H1 (cell line): ENCODE data around the gene JMJD1C. TPM values are rescaled to one million over a fixed set of nuclear protein-coding genes. Genes with fewer than 3 reads are reported as not detected.
A peak's percentile ranks its signal among the peaks of the same experiment; 100 is the strongest.

Experiments
- CTCF ChIA-PET: fragments of 300-600 bp; sonication (Branson Sonifier 250); formaldehyde crosslinking; loops from one replicate; lab custom pipeline; 2021; ENCODE audit not compliant: partially characterized antibody; lab: Charles Lee
- POLR2A ChIA-PET: fragments of 300-600 bp; sonication (Branson Sonifier 250); formaldehyde crosslinking; loops from one replicate; lab custom pipeline; 2021; ENCODE audit warnings: inconsistent platforms; ENCODE audit not compliant: partially characterized antibody; lab: Charles Lee
- DNase-seq, 2 experiments: peaks; one replicate each; pipeline versions ENCODE4 v3.0.0 to v3.0.0-alpha.2; 2010 to 2022; ENCODE audit warnings: low spot score in 2 of 2, low read depth in 1 of 2, mixed read lengths in 1 of 2
- FAIRE-seq: peaks from 2 replicates; lab custom pipeline; 2011; peaks lifted over from hg19 to GRCh38; lab: Jason Lieb, UNC
- H2AFZ ChIP-seq: 2 replicates; pipeline ENCODE4 v1.8.1; 2012; ENCODE audit warnings: low read length, inconsistent platforms
- H2AK5ac ChIP-seq: 2 replicates; pipeline ENCODE4 v1.6.1; 2013; ENCODE audit warnings: low read depth, low read length
- H2BK120ac ChIP-seq: replicated peaks from 2 replicates; pipeline ENCODE3; 2013; ENCODE audit warnings: low read depth, low read length, inconsistent platforms
- H2BK12ac ChIP-seq: 2 replicates; pipeline ENCODE4 v1.6.1; 2013; ENCODE audit warnings: low read depth, low read length
- H2BK15ac ChIP-seq: 2 replicates; pipeline ENCODE4 v1.6.1; 2013; ENCODE audit warnings: low read length
- H2BK20ac ChIP-seq: 2 replicates; pipeline ENCODE4 v1.6.1; 2013; ENCODE audit warnings: low read length
- H2BK5ac ChIP-seq: 2 replicates; pipeline ENCODE4 v1.6.1; 2013; ENCODE audit warnings: low read depth, low read length
- H3K14ac ChIP-seq: 2 replicates; pipeline ENCODE4 v1.6.1; 2013; ENCODE audit warnings: inconsistent platforms; ENCODE audit not compliant: insufficient read length
- H3K18ac ChIP-seq: 2 replicates; pipeline ENCODE4 v1.6.1; 2013; ENCODE audit warnings: low read length; ENCODE audit errors: extremely low read depth
- H3K23ac ChIP-seq: 2 replicates; pipeline ENCODE4 v1.6.1; 2013; ENCODE audit warnings: inconsistent platforms; ENCODE audit not compliant: insufficient read length
- H3K23me2 ChIP-seq: 2 replicates; pipeline ENCODE4 v1.6.1; 2013; ENCODE audit warnings: low read depth, low read length
- H3K27ac ChIP-seq: 2 replicates; pipeline ENCODE4 v1.6.1; 2011; ENCODE audit warnings: low read depth, low read length, inconsistent platforms
- H3K27me3 ChIP-seq, 4 experiments: replicated peaks in 1 of 4; 1 replicate in 1 of 4; 2 replicates in 3 of 4; pipeline versions ENCODE4 v1.6.1 to v1.8.1; 2011 to 2013; ENCODE audit warnings: low read length in 3 of 4, mild to moderate bottlenecking in 3 of 4, inconsistent platforms in 2 of 4, mixed read lengths in 2 of 4, moderate library complexity in 1 of 4; ENCODE audit not compliant: control insufficient read depth in 3 of 4, insufficient read depth in 3 of 4; ENCODE audit errors: extremely low read depth in 1 of 4
- H3K36me3 ChIP-seq, 4 experiments: 2 replicates each; pipeline versions ENCODE4 v1.6.1 to v1.8.1; 2011 to 2013; ENCODE audit warnings: mild to moderate bottlenecking in 4 of 4, low read length in 3 of 4, moderate library complexity in 2 of 4, control low read depth in 1 of 4, inconsistent platforms in 1 of 4; ENCODE audit not compliant: insufficient read depth in 4 of 4, control insufficient read depth in 2 of 4
- H3K4ac ChIP-seq: replicated peaks from 2 replicates; pipeline ENCODE3; 2013; ENCODE audit warnings: low read length, low read depth, mixed read lengths, inconsistent platforms; ENCODE audit not compliant: insufficient read length
- H3K4me1 ChIP-seq, 4 experiments: replicated peaks in 1 of 4; 1 replicate in 1 of 4; 2 replicates in 3 of 4; pipeline versions ENCODE4 v1.6.1 to v1.8.1; 2011 to 2013; ENCODE audit warnings: low read length in 3 of 4, inconsistent platforms in 2 of 4, mixed read lengths in 1 of 4; ENCODE audit not compliant: insufficient read depth in 4 of 4, control insufficient read depth in 3 of 4
- H3K4me2 ChIP-seq, 2 experiments: 2 replicates each; pipeline versions ENCODE4 v1.6.1 to v1.8.1; 2011 to 2013; ENCODE audit warnings: low read depth in 2 of 2, low read length in 2 of 2, control low read depth in 1 of 2, inconsistent platforms in 1 of 2, mild to moderate bottlenecking in 1 of 2; ENCODE audit not compliant: insufficient read depth in 1 of 2
- H3K4me3 ChIP-seq, 4 experiments: fragments of 200-600, 300-600 bp in 1 of 4; sonication (generic), shearing (Covaris generic), sonication (Bioruptor Twin) in 1 of 4; 2 replicates each; pipeline versions ENCODE4 v1.5.1 to v1.8.1; 2011 to 2016; ENCODE audit warnings: low read length in 4 of 4, low read depth in 3 of 4, control low read depth in 2 of 4, inconsistent platforms in 2 of 4, mild to moderate bottlenecking in 2 of 4, mixed read lengths in 1 of 4, moderate library complexity in 1 of 4; ENCODE audit not compliant: insufficient read depth in 2 of 4; ENCODE audit errors: extremely low read depth in 1 of 4
- H3K56ac ChIP-seq: replicated peaks from 2 replicates; pipeline ENCODE3; 2013; ENCODE audit warnings: low read depth, mild to moderate bottlenecking, mixed read lengths, low read length, inconsistent platforms; ENCODE audit not compliant: insufficient read length
- H3K79me1 ChIP-seq: 2 replicates; pipeline ENCODE4 v1.6.1; 2013; ENCODE audit warnings: low read depth, low read length, control low read depth
- H3K79me2 ChIP-seq, 2 experiments: 2 replicates each; pipeline versions ENCODE4 v1.6.1 to v1.8.1; 2012 to 2013; ENCODE audit warnings: low read length in 2 of 2, mild to moderate bottlenecking in 2 of 2, inconsistent platforms in 1 of 2; ENCODE audit not compliant: insufficient read depth in 2 of 2, control insufficient read depth in 1 of 2
- H3K9ac ChIP-seq, 4 experiments: replicated peaks in 1 of 4; 1 replicate in 1 of 4; 2 replicates in 3 of 4; pipeline versions ENCODE4 v1.6.1 to v1.8.1; 2011 to 2013; ENCODE audit warnings: low read depth in 3 of 4, low read length in 3 of 4, control low read depth in 2 of 4, mild to moderate bottlenecking in 2 of 4, moderate library complexity in 2 of 4, inconsistent platforms in 1 of 4; ENCODE audit errors: extremely low read depth in 1 of 4
- H3K9me3 ChIP-seq, 2 experiments: 2 replicates each; pipeline versions ENCODE4 v1.6.1 to v1.8.1; 2012 to 2013; ENCODE audit warnings: mild to moderate bottlenecking in 2 of 2, moderate library complexity in 2 of 2, control low read depth in 1 of 2, inconsistent platforms in 1 of 2, low read depth in 1 of 2, low read length in 1 of 2, mixed read lengths in 1 of 2; ENCODE audit not compliant: insufficient read depth in 2 of 2
- H4K20me1 ChIP-seq, 2 experiments: replicated peaks in 1 of 2; 2 replicates each; pipeline versions ENCODE3 to v1.8.1; 2011 to 2013; ENCODE audit warnings: inconsistent platforms in 2 of 2, low read length in 2 of 2, mild to moderate bottlenecking in 1 of 2; ENCODE audit not compliant: insufficient read depth in 2 of 2, control insufficient read depth in 1 of 2
- H4K5ac ChIP-seq: 2 replicates; pipeline ENCODE4 v1.6.1; 2013; ENCODE audit warnings: low read length, low read depth, mixed read lengths, inconsistent platforms; ENCODE audit not compliant: insufficient read length
- H4K8ac ChIP-seq: 2 replicates; pipeline ENCODE4 v1.8.0; 2013; ENCODE audit warnings: mild to moderate bottlenecking, moderate library complexity, low read length, inconsistent platforms; ENCODE audit not compliant: insufficient read depth; ENCODE audit errors: extremely low read depth
- H4K91ac ChIP-seq: replicated peaks from 2 replicates; pipeline ENCODE3; 2013; ENCODE audit warnings: low read length, mixed read lengths, inconsistent platforms; ENCODE audit not compliant: insufficient read length
- MAFK ChIP-seq: IDR thresholded peaks from 2 replicates; pipeline ENCODE4 v1.6.1; 2012; ENCODE audit warnings: low read depth, mild to moderate bottlenecking, improper control_type of control experiment, low read length
- POU5F1 ChIP-seq: IDR thresholded peaks from 2 replicates; pipeline ENCODE4 v1.6.1; 2011; ENCODE audit warnings: low read depth, mild to moderate bottlenecking, low read length, moderate library complexity
- WGBS, 2 experiments: shearing (Covaris generic) in 1 of 2; methylation state at CpG; one replicate each; pipeline versions ENCODE4 v1.1.6 to v1.1.7; 2013 to 2015; ENCODE audit warnings: low lambda C conversion rate in 2 of 2, mixed read lengths in 2 of 2, inconsistent platforms in 1 of 2, low coverage in 1 of 2, missing lambda C conversion rate in 1 of 2; ENCODE audit not compliant: insufficient replicate concordance in 2 of 2, insufficient coverage in 1 of 2, insufficient read length in 1 of 2; ENCODE audit errors: extremely low coverage in 1 of 2, missing lambda C conversion rate in 1 of 2; 5-methylcytosine and 5-hydroxymethylcytosine counted together
- polyA plus RNA-seq, 7 experiments: library from polyadenylated mRNA; depleted of rRNA in 3 of 7; stranded (reverse) in 5 of 7; unstranded in 2 of 7; fragments of >200 nt in 5 of 7; fragments of 200-250 nt in 2 of 7; gene quantifications; 1 replicate in 5 of 7; 2 replicates in 1 of 7; 4 replicates in 1 of 7; pipeline versions ENCODE4 v1.2.1 to v1.2.3, GENCODE V29; 2011 to 2013; ENCODE audit warnings: missing spikeins in 2 of 7, mixed read lengths in 2 of 7
- total RNA-seq: library from RNA; stranded (reverse); fragmentation: NEBNext Ultra II Directional; extraction: Animal tissue kit (Norgen Biotek cat#: 25700); gene quantifications from 2 replicates; pipeline ENCODE4 v1.2.1, GENCODE V29; 2021

The JMJD1C gene
- total and polyA plus RNA-seq, 2 of the 8 experiments (the other 6 are each of a cell fraction or from before 2014, with no cell fraction given), result 54.5 to 210 TPM

- H3K23ac ChIP-seq, result no peak overlapping the region
- no peaks in the 10 kb centered on the region for H3K27me3 ChIP-seq
- H3K79me1 ChIP-seq, result no peaks in the 10 kb centered on the region
- no peaks in the 10 kb centered on the region for H3K9me3 ChIP-seq
- no peak overlapping the region for H4K8ac ChIP-seq
- H4K91ac ChIP-seq, result no peak overlapping the region
- H2BK12ac ChIP-seq, result no peak overlapping the region
- no peaks in the 10 kb centered on the region for H3K36me3 ChIP-seq
- peaks cover 0 to 3% (median 0%) of the 10 kb centered on the region in 4 experiments; a peak in 1 of 7 replicates for H3K4me1 ChIP-seq
- H4K20me1 ChIP-seq, result no peaks in the 10 kb centered on the region
- H3K4me3 ChIP-seq, result no peak overlapping the region
- peak; percentile 57; the same call in 1 of the 2 replicates for TF ChIP-seq MAFK
- TF ChIP-seq POU5F1, result no peak
- H3K4me2 ChIP-seq, result no peak overlapping the region
- H2AFZ ChIP-seq, result no peak overlapping the region
- ChIA-PET CTCF (interaction anchor here (0.7 kb wide), 1 partner anchor 286 kb away, joined by 4 read pairs; no protein-coding TSS in a partner anchor), POLR2A (no interaction called here)
- peaks cover 4 to 90% of the 10 kb centered on the region in 2 experiments for H3K79me2 ChIP-seq
- DNase-seq, result no peak
- WGBS, 2 experiments, result 89% methylated on average over 3 of the region's 3 CpGs; no CpG with 5 or more reads in 1 of the 2 experiments
- H2BK20ac ChIP-seq, result no peak overlapping the region
- no peak overlapping the region for H2BK15ac ChIP-seq
- no peak overlapping the region for H3K14ac ChIP-seq
- no peak for FAIRE-seq
- H3K27ac ChIP-seq, result no peak overlapping the region
- no peaks in the 10 kb centered on the region; the same call in 1 of the 2 replicates for H3K23me2 ChIP-seq
- H3K56ac ChIP-seq, result no peak overlapping the region
- H3K4ac ChIP-seq, result no peak overlapping the region
- no peak overlapping the region for H2BK5ac ChIP-seq
- no peak overlapping the region for H2AK5ac ChIP-seq
- H3K18ac ChIP-seq, result no peak overlapping the region
- no peak overlapping the region for H3K9ac ChIP-seq
- no peak overlapping the region for H4K5ac ChIP-seq
- H2BK120ac ChIP-seq, result no peak overlapping the region
These were observed 42.3 kb downstream of the JMJD1C start for GRCh38 chr10:63423494-63423893.
